IgD-negative memory B cell (primary cell): Measurements from ENCODE around the gene IRAK2. TPM values are rescaled to one million over a fixed set of nuclear protein-coding genes. Genes with fewer than 3 reads are reported as not detected.

ENCODE experiments used
- H3K27ac Mint-ChIP-seq, 3 donors: one replicate each; pipeline ENCODE4 v1.8.0; 2020 to 2022; ENCODE audit warnings: mild to moderate bottlenecking in 3 of 3, mixed read lengths in 3 of 3, moderate library complexity in 1 of 3
- H3K27me3 Mint-ChIP-seq: one replicate; pipeline ENCODE4 v1.8.0; 2021; ENCODE audit warnings: mixed read lengths
- H3K36me3 Mint-ChIP-seq: one replicate; pipeline ENCODE4 v1.8.0; 2020; ENCODE audit warnings: mild to moderate bottlenecking, mixed read lengths
- H3K4me1 Mint-ChIP-seq, 3 donors: one replicate each; pipeline ENCODE4 v1.8.0; 2020 to 2022; ENCODE audit warnings: mixed read lengths in 3 of 3, mild to moderate bottlenecking in 1 of 3
- H3K4me3 Mint-ChIP-seq, 4 donors: one replicate each; pipeline ENCODE4 v1.8.0; 2020 to 2022; ENCODE audit warnings: mild to moderate bottlenecking in 4 of 4, mixed read lengths in 4 of 4, moderate library complexity in 3 of 4
- H3K9me3 Mint-ChIP-seq, 3 donors: one replicate each; pipeline ENCODE4 v1.8.0; 2020 to 2021; ENCODE audit warnings: mixed read lengths in 3 of 3, mild to moderate bottlenecking in 1 of 3
- polyA plus RNA-seq: library from polyadenylated mRNA; unstranded; fragments of 300-500 nt; fragmentation: Illumina TruSeq; gene quantifications from one replicate; pipeline ENCODE4 v1.2.3, GENCODE V29; 2021

The IRAK2 gene
- polyA plus RNA-seq, 1 donor from 2014 or later = 8.4 TPM

DNA sequence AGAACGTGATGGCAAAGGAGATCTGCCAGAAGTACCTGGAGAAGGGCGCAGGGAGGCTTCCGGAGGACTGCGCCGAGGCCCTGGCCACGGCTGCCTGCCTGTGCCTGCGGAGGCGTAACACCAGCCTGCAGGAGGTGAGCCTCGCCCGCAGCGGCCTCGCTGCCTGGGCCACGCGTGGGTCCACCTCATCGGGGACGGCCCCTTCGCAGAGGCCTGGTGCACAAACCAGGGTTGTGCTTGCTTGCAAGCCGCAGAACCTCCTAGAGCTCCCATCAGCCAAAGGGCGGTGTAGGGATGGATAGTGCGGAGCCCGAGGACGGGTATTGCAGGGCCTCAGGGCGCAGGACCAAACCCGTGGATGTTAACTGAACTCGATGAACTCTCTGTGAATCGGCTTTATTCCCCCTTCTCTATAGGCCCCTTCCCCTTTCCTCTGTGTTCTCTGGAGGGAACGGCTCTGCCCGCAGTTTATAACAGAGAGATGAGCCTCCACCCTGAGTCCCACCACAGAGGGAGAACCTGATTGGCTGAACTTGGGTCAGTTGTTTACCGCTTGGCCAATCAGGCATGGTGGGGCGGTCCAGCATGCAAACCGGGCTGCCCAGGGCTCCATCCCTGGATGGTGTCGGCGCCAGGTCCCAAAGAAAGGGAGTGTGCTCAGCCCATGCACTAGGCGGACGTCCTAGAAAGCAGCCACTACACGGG lies 70.0 kb downstream of the IRAK2 start:
- Mint-ChIP-seq H3K4me1 (peaks cover 11 to 13% (median 13%) of the 10 kb centered on the region in 3 donors), H3K27me3 (no peaks in the 10 kb centered on the region), H3K36me3 (peaks cover 7% of the 10 kb centered on the region), H3K4me3 (no peak overlapping the region), H3K27ac (no peak overlapping the region), H3K9me3 (no peaks in the 10 kb centered on the region)

DNA sequence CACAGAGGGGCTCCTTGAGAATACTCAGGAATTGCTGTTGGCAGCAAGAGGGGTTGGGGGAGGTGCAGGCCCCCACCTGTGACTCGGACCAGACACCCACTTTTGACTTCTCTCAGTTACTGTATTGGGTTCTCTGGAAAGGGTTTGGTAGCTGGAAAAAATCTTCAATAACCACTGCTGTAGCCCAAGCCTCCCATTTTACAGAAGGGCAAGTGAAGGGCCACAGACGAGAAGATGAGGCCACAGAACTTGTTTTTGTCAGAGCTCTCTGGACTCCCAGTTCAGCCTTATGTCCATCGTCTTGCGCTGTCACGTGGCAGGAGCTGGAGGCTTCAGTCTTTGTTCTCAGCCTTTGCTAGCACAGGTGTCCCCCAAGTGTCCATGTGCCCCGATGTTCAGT lies 70.8 kb downstream of the IRAK2 start:
- Mint-ChIP-seq H3K4me1 (peaks cover 11 to 13% (median 13%) of the 10 kb centered on the region in 3 donors), H3K9me3 (no peaks in the 10 kb centered on the region), H3K4me3 (no peak overlapping the region), H3K27ac (no peak overlapping the region), H3K36me3 (peaks cover 7% of the 10 kb centered on the region), H3K27me3 (no peaks in the 10 kb centered on the region)

DNA sequence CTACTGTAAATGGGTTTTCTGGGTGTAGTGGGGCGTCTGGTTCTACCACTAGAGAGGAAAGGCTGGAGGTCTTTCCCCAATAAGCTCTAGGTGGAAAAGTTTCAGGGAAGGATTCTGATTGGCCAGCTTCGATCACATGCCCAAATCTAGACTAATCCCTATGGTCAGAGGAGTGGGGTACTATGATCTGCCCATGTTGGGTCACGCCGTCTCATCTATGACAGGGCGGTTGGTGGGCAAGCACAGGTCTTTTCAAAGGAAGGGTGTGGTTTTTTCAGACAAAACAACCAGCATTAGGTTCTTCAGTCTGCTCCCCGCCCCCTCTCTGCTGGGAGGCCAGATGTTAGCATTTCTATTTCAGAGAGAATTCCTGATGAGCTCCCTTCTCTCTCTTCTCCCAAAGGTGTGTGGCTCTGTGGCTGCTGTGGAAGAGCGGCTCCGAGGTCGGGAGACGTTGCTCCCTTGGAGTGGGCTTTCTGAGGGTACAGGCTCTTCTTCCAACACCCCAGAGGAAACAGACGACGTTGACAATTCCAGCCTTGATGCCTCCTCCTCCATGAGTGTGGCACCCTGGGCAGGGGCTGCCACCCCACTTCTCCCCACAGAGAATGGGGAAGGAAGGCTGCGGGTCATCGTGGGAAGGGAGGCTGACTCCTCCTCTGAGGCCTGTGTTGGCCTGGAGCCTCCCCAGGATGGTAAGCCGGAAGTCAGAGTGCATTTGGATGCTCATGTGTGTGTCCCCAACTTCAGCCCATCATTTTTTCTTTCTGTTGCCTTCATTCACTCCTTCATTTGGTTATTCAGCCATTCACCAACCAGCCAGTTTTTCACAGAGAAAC lies 73.8 kb downstream of the IRAK2 start:
- no peaks in the 10 kb centered on the region for H3K27me3 Mint-ChIP-seq
- peaks cover 14 to 18% (median 15%) of the 10 kb centered on the region in 3 donors for H3K4me1 Mint-ChIP-seq
- H3K27ac Mint-ChIP-seq = peak overlapping the region in 1 of 3 donors; percentile 80
- peak overlapping the region in 2 of 4 donors; percentile 1 to 61 for H3K4me3 Mint-ChIP-seq
- peaks cover 0 to 2% (median 0%) of the 10 kb centered on the region in 3 donors for H3K9me3 Mint-ChIP-seq
- peaks cover 9% of the 10 kb centered on the region for H3K36me3 Mint-ChIP-seq

- Mint-ChIP-seq H3K4me3 (no peak overlapping the region), H3K27me3 (no peaks in the 10 kb centered on the region), H3K27ac (no peak overlapping the region), H3K36me3 (peaks cover 8% of the 10 kb centered on the region), H3K9me3 (peaks cover 0 to 12% (median 6%) of the 10 kb centered on the region in 3 donors), H3K4me1 (peaks cover 14 to 18% (median 15%) of the 10 kb centered on the region in 3 donors)
Observed at GRCh38 chr3:10240799-10241198, 76.1 kb downstream of the IRAK2 start.

DNA sequence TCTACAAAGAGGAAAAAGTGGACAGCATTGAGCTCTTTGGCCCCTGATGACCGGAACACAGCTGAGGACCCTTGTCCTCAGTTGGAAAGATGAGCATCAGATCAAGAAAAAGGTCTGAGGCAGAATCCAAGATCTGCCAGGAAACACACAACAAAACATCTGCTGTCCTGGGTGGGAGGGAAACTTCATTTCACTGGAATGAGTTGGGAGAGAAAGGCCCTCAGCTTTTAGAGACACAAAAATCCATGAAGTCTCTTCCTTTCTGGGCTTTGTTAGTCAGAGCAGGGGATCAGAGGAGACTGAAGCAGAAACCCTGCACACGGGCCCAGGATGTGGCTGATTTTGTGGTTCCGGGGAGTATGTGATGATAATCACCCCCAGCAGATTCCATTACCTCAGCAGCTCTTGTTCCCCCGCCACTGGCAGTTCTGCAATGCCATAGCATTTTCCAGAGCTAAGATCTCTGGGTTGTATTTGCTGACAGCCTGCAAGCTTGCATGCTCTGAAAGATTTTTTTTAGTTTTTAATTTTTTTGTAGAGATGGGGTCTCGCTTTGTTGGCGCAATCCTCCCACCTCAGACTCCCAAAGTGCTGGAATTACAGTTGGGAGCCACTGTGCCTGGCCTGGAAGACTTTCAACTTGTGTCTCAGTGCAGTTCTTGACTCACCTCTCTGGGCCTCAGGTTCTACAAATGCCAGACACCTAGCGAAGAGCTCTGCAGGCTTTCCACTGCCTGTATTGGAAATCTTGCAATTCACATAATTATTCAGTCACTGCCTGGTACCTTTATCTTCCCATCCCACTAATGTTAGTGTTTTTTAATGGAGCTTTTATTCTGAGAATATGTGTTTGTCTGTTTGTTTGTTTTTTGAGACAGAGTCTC lies 77.7 kb downstream of the IRAK2 start:
- peak overlapping the region in 3 of 4 donors; percentile 54 to 66 (median 55) for H3K4me3 Mint-ChIP-seq
- peaks cover 8% of the 10 kb centered on the region for H3K36me3 Mint-ChIP-seq
- H3K9me3 Mint-ChIP-seq = peaks cover 0 to 16% (median 6%) of the 10 kb centered on the region in 3 donors
- H3K4me1 Mint-ChIP-seq = peaks cover 14 to 18% (median 15%) of the 10 kb centered on the region in 3 donors
- no peaks in the 10 kb centered on the region for H3K27me3 Mint-ChIP-seq
- peak overlapping the region; percentile 64 to 72 (median 69) for H3K27ac Mint-ChIP-seq

- H3K27ac Mint-ChIP-seq = peak overlapping the region in 1 of 3 donors; percentile 53
- no peak overlapping the region for H3K4me3 Mint-ChIP-seq
- peaks cover 0 to 16% (median 6%) of the 10 kb centered on the region in 3 donors for H3K9me3 Mint-ChIP-seq
- peaks cover 12 to 20% (median 13%) of the 10 kb centered on the region in 3 donors for H3K4me1 Mint-ChIP-seq
- H3K36me3 Mint-ChIP-seq = peaks cover 6% of the 10 kb centered on the region
- H3K27me3 Mint-ChIP-seq = no peaks in the 10 kb centered on the region
Observed at GRCh38 chr3:10244009-10244408, 79.3 kb downstream of the IRAK2 start.

- no peaks in the 10 kb centered on the region for H3K27me3 Mint-ChIP-seq
- peak overlapping the region in 1 of 3 donors; percentile 51 for H3K27ac Mint-ChIP-seq
- H3K36me3 Mint-ChIP-seq = peaks cover 4% of the 10 kb centered on the region
- H3K4me1 Mint-ChIP-seq = peaks cover 21 to 29% (median 23%) of the 10 kb centered on the region in 3 donors
- H3K9me3 Mint-ChIP-seq = peaks cover 0 to 16% (median 6%) of the 10 kb centered on the region in 3 donors
- peak overlapping the region in 1 of 4 donors; percentile 13 for H3K4me3 Mint-ChIP-seq
Observed at GRCh38 chr3:10245081-10245712, 80.5 kb downstream of the IRAK2 start.

DNA sequence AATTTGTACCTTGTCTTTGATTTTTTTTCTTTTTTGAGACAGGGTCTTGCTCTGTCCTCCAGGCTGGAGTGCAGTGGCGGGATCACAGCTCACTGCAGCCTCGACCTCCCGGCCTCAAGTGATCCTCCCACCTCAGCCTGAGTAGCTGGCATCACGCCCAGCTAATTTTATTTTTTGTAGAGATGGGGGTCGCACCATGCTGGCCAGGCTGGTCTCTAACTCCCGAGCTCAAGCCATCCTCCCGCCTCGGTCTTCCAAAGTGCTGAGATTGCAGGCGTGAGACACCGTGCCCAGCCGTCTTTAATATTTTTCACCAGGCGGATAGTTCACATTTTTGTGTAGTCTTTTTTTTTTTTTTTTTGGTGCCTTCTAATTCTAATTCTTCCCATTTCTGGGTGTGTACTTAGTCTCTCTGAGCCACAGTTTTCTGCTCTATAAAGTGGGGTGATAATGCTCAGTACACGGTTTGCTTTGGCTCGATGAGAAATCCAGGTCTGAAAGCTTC lies 83.0 kb downstream of the IRAK2 start:
- Mint-ChIP-seq H3K36me3 (peaks cover 6% of the 10 kb centered on the region), H3K9me3 (peaks cover 0 to 16% (median 5%) of the 10 kb centered on the region in 3 donors), H3K27me3 (no peaks in the 10 kb centered on the region), H3K27ac (peak overlapping the region; percentile 80 to 96 (median 94)), H3K4me3 (peak overlapping the region; percentile 85 to 98 (median 96)), H3K4me1 (peaks cover 26 to 35% (median 29%) of the 10 kb centered on the region in 3 donors)

DNA sequence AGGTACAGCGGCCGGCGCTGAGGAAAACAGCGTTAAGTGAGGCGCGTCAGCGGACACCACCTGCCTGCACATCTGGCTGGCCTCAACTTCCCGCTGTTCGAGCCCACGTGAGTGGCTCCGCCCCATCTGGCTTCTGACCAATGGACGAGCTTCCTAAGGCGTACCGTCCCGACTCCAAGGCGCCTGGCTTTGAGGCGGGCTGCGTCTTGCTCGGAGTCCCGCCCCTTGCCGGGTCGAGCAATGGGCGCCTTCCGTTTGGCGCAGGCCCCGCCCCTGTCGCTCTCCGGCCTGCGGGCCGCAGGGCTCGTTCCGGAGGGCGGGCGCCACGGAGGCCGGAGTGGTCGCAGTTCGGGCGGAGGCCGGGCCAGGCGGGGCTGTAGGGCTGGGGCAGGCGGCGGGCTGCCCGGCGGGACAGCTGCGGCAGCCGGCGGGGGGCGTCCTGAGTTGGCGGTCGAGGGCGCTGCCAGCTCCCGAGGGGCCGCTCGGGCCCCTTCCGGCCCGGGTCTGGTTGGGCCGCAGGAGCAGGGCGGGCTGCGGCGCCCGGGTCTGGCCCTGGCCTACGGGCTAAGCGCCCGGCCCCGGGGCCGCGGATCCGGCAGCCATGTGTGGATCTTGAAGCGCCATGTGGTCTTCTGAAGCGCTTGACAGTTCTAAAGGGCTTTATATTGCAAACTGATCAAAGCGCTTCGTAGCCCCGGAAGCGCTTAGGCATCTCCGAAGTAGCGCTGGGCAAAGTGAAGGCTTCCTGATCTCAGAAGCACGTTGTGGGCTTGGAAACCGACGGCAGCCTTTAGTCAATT lies 83.7 kb downstream of the IRAK2 start, which contains the start of gene TATDN2:
TATDN2 (plus strand) TSS at position 276 of the 800 bp plus-strand sequence. CDS start 742 bp downstream, outside the sequence.
- H3K36me3 Mint-ChIP-seq = peaks cover 10% of the 10 kb centered on the region
- H3K27ac Mint-ChIP-seq = peak within 1 kb of the TSS; percentile 90 to 97 (median 96)
- H3K4me1 Mint-ChIP-seq = peaks cover 26 to 36% (median 32%) of the 10 kb centered on the region in 3 donors
- no peaks in the 10 kb centered on the region for H3K27me3 Mint-ChIP-seq
- H3K9me3 Mint-ChIP-seq = peaks cover 0 to 16% (median 5%) of the 10 kb centered on the region in 3 donors
- peak within 1 kb of the TSS; percentile 95 to 99 (median 98) for H3K4me3 Mint-ChIP-seq

- H3K9me3 Mint-ChIP-seq = peaks cover 0 to 16% (median 5%) of the 10 kb centered on the region in 3 donors
- peaks cover 11% of the 10 kb centered on the region for H3K36me3 Mint-ChIP-seq
- H3K4me1 Mint-ChIP-seq = peaks cover 26 to 38% (median 37%) of the 10 kb centered on the region in 3 donors
- H3K4me3 Mint-ChIP-seq = peak overlapping the region; percentile 95 to 99 (median 98)
- no peaks in the 10 kb centered on the region for H3K27me3 Mint-ChIP-seq
- H3K27ac Mint-ChIP-seq = peak overlapping the region; percentile 90 to 97 (median 92)
Observed at GRCh38 chr3:10248984-10249748, 84.4 kb downstream of the IRAK2 start.

DNA sequence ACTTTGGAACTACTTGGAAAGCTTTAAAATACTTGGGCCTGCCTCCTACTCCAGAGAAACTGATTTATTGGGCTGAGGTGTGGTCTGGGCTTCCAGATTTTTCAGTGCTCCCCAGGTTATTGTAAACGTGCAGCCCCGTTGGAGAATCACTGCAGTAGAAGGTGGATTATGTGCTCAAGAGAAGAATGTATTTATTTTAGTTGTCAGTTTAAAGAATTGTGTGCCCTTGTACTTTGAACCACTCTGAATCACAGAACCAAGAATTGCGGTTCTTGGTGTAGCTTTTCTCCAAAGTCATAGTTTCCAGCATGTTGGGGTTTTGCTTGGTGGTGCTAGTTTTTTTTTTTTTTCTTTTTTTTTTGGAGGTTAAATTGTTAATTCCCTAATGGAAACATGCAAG lies 85.1 kb downstream of the IRAK2 start:
- peaks cover 11% of the 10 kb centered on the region for H3K36me3 Mint-ChIP-seq
- peak overlapping the region; percentile 90 to 97 (median 92) for H3K27ac Mint-ChIP-seq
- H3K27me3 Mint-ChIP-seq = no peaks in the 10 kb centered on the region
- H3K4me3 Mint-ChIP-seq = peak overlapping the region; percentile 95 to 99 (median 98)
- H3K9me3 Mint-ChIP-seq = peaks cover 0 to 10% (median 2%) of the 10 kb centered on the region in 3 donors
- peaks cover 31 to 43% (median 38%) of the 10 kb centered on the region in 3 donors for H3K4me1 Mint-ChIP-seq

- Mint-ChIP-seq H3K27ac (peak overlapping the region; percentile 80 to 92 (median 90)), H3K36me3 (peaks cover 8% of the 10 kb centered on the region), H3K4me1 (peaks cover 34 to 45% (median 38%) of the 10 kb centered on the region in 3 donors), H3K4me3 (peak overlapping the region; percentile 95 to 99 (median 98)), H3K27me3 (no peaks in the 10 kb centered on the region), H3K9me3 (peaks cover 0 to 3% (median 0%) of the 10 kb centered on the region in 3 donors)
Observed at GRCh38 chr3:10251006-10251405, 86.3 kb downstream of the IRAK2 start.
